Measurements from ENCODE around the gene STXBP2. TPM values are rescaled to one million over a fixed set of nuclear protein-coding genes. Genes with fewer than 3 reads are reported as not detected.

The STXBP2 gene
- total RNA-seq, 1 experiment from 2014 or later: 102 TPM

GRCh38 chr19:7617735-7618134 lies 19.2 kb upstream of the STXBP2 start:
- H3K4me1 ChIP-seq (ENCODE audit: control insufficient read depth, insufficient read depth, low read length): no peaks in the 10 kb centered on the region
- ChIA-PET POLR2A (no interaction called here), CTCF (no interaction called here)
- DNase-seq (ENCODE audit: low read depth, low spot score) (no peak), ATAC-seq (no peak)
- H3K27me3 ChIP-seq (ENCODE audit: control insufficient read depth, insufficient read depth, low read length): no peaks in the 10 kb centered on the region
- H3K36me3 ChIP-seq (ENCODE audit: control insufficient read depth, insufficient read depth, low read length): no peaks in the 10 kb centered on the region
- TF ChIP-seq REST (IDR thresholded peaks at IDR 0.05; ENCODE audit: insufficient read depth in 1 of 2, low read depth in 2 of 2, low read length in 1 of 2) (no peak), TCF7L2 (IDR thresholded peaks at IDR 0.05; ENCODE audit: low read depth, low read length) (no peak), POLR2AphosphoS5 (IDR thresholded peaks at IDR 0.05; ENCODE audit: low read depth, low read length) (no peak), SIN3A (IDR thresholded peaks at IDR 0.05; ENCODE audit: borderline replicate concordance, insufficient read depth, low read depth, low read length) (no peak), CTCF (IDR thresholded peaks at IDR 0.05) (no peak)
- intact Hi-C loops (cut with micrococcal nuclease; ENCODE audit: unreplicated experiment): no loop called here
- BruUV-seq (replicated peaks): no TSS peak
- H3K4me3 ChIP-seq (ENCODE audit: low read depth in 2 of 2, low read length in 2 of 2): no peak overlapping the region
- no peaks in the 10 kb centered on the region for H3K9me3 ChIP-seq (ENCODE audit: control insufficient read depth, insufficient read depth, low read depth, low read length)
- H3K27ac ChIP-seq (ENCODE audit: low read length): no peak overlapping the region
- in situ Hi-C loops (cut with HindIII; ENCODE audit: low pct_unique_long_range_greater_than_20kb, low sequenced_read_pairs): no loop called here

- no peaks in the 10 kb centered on the region for H3K27me3 ChIP-seq (ENCODE audit: control insufficient read depth, insufficient read depth, low read length)
- no peaks in the 10 kb centered on the region for H3K36me3 ChIP-seq (ENCODE audit: control insufficient read depth, insufficient read depth, low read length)
- no peaks in the 10 kb centered on the region for H3K9me3 ChIP-seq (ENCODE audit: control insufficient read depth, insufficient read depth, low read depth, low read length)
- H3K4me1 ChIP-seq (ENCODE audit: control insufficient read depth, insufficient read depth, low read length): no peaks in the 10 kb centered on the region
- TF ChIP-seq REST (IDR thresholded peaks at IDR 0.05; ENCODE audit: insufficient read depth in 1 of 2, low read depth in 2 of 2, low read length in 1 of 2) (no peak), POLR2AphosphoS5 (IDR thresholded peaks at IDR 0.05; ENCODE audit: low read depth, low read length) (no peak), TCF7L2 (IDR thresholded peaks at IDR 0.05; ENCODE audit: low read depth, low read length) (no peak), SIN3A (IDR thresholded peaks at IDR 0.05; ENCODE audit: borderline replicate concordance, insufficient read depth, low read depth, low read length) (no peak), CTCF (IDR thresholded peaks at IDR 0.05) (no peak)
- ATAC-seq: peak; percentile 38; the same call in 1 of the 2 replicates
- intact Hi-C loops (cut with micrococcal nuclease; ENCODE audit: unreplicated experiment) (no loop called here), in situ Hi-C loops (cut with HindIII; ENCODE audit: low pct_unique_long_range_greater_than_20kb, low sequenced_read_pairs) (no loop called here)
- no peak for DNase-seq (ENCODE audit: low read depth, low spot score)
- ChIA-PET POLR2A (no interaction called here), CTCF (no interaction called here)
- H3K4me3 ChIP-seq (ENCODE audit: low read depth in 2 of 2, low read length in 2 of 2): no peak overlapping the region
- H3K27ac ChIP-seq (ENCODE audit: low read length): no peak overlapping the region
- BruUV-seq (replicated peaks): no TSS peak
Measured at GRCh38 chr19:7618348-7618747, 18.6 kb upstream of the STXBP2 start.
